ENCODE data around the gene TLR7.
A peak's percentile ranks its signal among the peaks of the same experiment; 100 is the strongest.

The TLR7 gene

GRCh38 chrX:12898073-12898472 lies 31.2 kb downstream of the TLR7 start:
- POLR2A ChIA-PET: no interaction called here
- CTCF ChIA-PET: no interaction called here
- DNase-seq (ENCODE audit: extremely low spot score): no peak
- TF ChIP-seq ARNT (IDR thresholded peaks at IDR 0.05): no peak
- TF ChIP-seq FOXK2 (IDR thresholded peaks at IDR 0.05): no peak
- no peak for TF ChIP-seq FOXM1 (IDR thresholded peaks at IDR 0.05; ENCODE audit: borderline replicate concordance)
- no peak for TF ChIP-seq PKNOX1 (IDR thresholded peaks at IDR 0.05)
- no peak for TF ChIP-seq LEF1 (IDR thresholded peaks at IDR 0.05; ENCODE audit: borderline replicate concordance)
- TF ChIP-seq TARDBP (IDR thresholded peaks at IDR 0.05): no peak
- TF ChIP-seq FOXA1 (IDR thresholded peaks at IDR 0.05): no peak
- no peak for TF ChIP-seq SP1 (IDR thresholded peaks at IDR 0.05)
- no peak for TF ChIP-seq SUZ12 (IDR thresholded peaks at IDR 0.05)
- no peak for TF ChIP-seq HDGF (IDR thresholded peaks at IDR 0.05; ENCODE audit: borderline replicate concordance)
- no peak for TF ChIP-seq NFRKB (IDR thresholded peaks at IDR 0.05)
- no peak for TF ChIP-seq L3MBTL2 (conservative IDR thresholded peaks at IDR 0.05)
- no peak for TF ChIP-seq BHLHE40 (IDR thresholded peaks at IDR 0.05; ENCODE audit: borderline replicate concordance)
- no peak for TF ChIP-seq ZNF384 (IDR thresholded peaks at IDR 0.05)
- no peak for TF ChIP-seq ELF4 (IDR thresholded peaks at IDR 0.05)

- POLR2A ChIA-PET: no interaction called here
- CTCF ChIA-PET: interaction anchor here (1.9 kb wide), 1 partner anchor 85 kb away, joined by 11 read pairs; no protein-coding TSS in a partner anchor
- DNase-seq (ENCODE audit: extremely low spot score): no peak
- TF ChIP-seq HDGF (IDR thresholded peaks at IDR 0.05; ENCODE audit: borderline replicate concordance) (no peak), ZNF384 (IDR thresholded peaks at IDR 0.05) (no peak), FOXM1 (IDR thresholded peaks at IDR 0.05; ENCODE audit: borderline replicate concordance) (no peak), FOXK2 (IDR thresholded peaks at IDR 0.05) (no peak), PKNOX1 (IDR thresholded peaks at IDR 0.05) (no peak), ARNT (IDR thresholded peaks at IDR 0.05) (no peak), BHLHE40 (IDR thresholded peaks at IDR 0.05; ENCODE audit: borderline replicate concordance) (no peak)
These were observed 32.6 kb downstream of the TLR7 start for GRCh38 chrX:12899506-12899905.

- peak; percentile 82 for TF ChIP-seq L3MBTL2 (conservative IDR thresholded peaks at IDR 0.05)
- TF ChIP-seq ARNT (IDR thresholded peaks at IDR 0.05): no peak
- DNase-seq (ENCODE audit: extremely low spot score): peak; percentile 73
- ChIA-PET POLR2A (no interaction called here), CTCF (interaction anchor here (0.8 to 1.9 kb wide), 2 partner anchors 36 to 87 kb away, joined by 3 to 11 read pairs; no protein-coding TSS in a partner anchor)
These were observed 34.6 kb downstream of the TLR7 start for GRCh38 chrX:12901486-12901885.

- TF ChIP-seq NFRKB (IDR thresholded peaks at IDR 0.05) (no peak), SUZ12 (IDR thresholded peaks at IDR 0.05) (no peak), ZNF384 (IDR thresholded peaks at IDR 0.05) (no peak), PKNOX1 (IDR thresholded peaks at IDR 0.05) (no peak), ARNT (IDR thresholded peaks at IDR 0.05) (no peak), BHLHE40 (IDR thresholded peaks at IDR 0.05; ENCODE audit: borderline replicate concordance) (no peak), CTBP1 (IDR thresholded peaks at IDR 0.05; ENCODE audit: borderline replicate concordance) (no peak), SP1 (IDR thresholded peaks at IDR 0.05) (no peak), LEF1 (IDR thresholded peaks at IDR 0.05; ENCODE audit: borderline replicate concordance) (no peak)
- CTCF ChIA-PET: interaction anchor here (0.7 kb wide), 2 partner anchors 524 to 980 kb away, joined by 3 to 4 read pairs; no protein-coding TSS in a partner anchor
- POLR2A ChIA-PET: no interaction called here
- no peak for DNase-seq (ENCODE audit: extremely low spot score)
These were observed 36.8 kb downstream of the TLR7 start for GRCh38 chrX:12903646-12904045.

GRCh38 chrX:12906046-12906761 lies 39.3 kb downstream of the TLR7 start, which contains the start of gene TLR8:
Gene TLR8, plus strand, starts transcription at chrX:12906620. Its CDS starts 87 bp downstream, at chrX:12906707.
- ChIA-PET CTCF (no interaction called here), POLR2A (no interaction called here)
- TF ChIP-seq SUZ12 (IDR thresholded peaks at IDR 0.05) (no peak), CTBP1 (IDR thresholded peaks at IDR 0.05; ENCODE audit: borderline replicate concordance) (no peak), SP1 (IDR thresholded peaks at IDR 0.05) (no peak), NFRKB (IDR thresholded peaks at IDR 0.05) (no peak), BHLHE40 (IDR thresholded peaks at IDR 0.05; ENCODE audit: borderline replicate concordance) (no peak), PKNOX1 (IDR thresholded peaks at IDR 0.05) (no peak), FOXK2 (IDR thresholded peaks at IDR 0.05) (no peak), L3MBTL2 (conservative IDR thresholded peaks at IDR 0.05) (no peak)
- no peak for DNase-seq (ENCODE audit: extremely low spot score)

- CTCF ChIA-PET: no interaction called here
- no peak for DNase-seq (ENCODE audit: extremely low spot score)
- TF ChIP-seq SUZ12 (IDR thresholded peaks at IDR 0.05) (no peak), ELF4 (IDR thresholded peaks at IDR 0.05) (no peak), BHLHE40 (IDR thresholded peaks at IDR 0.05; ENCODE audit: borderline replicate concordance) (no peak), SP1 (IDR thresholded peaks at IDR 0.05) (no peak), LEF1 (IDR thresholded peaks at IDR 0.05; ENCODE audit: borderline replicate concordance) (no peak), FOXA1 (IDR thresholded peaks at IDR 0.05) (no peak), NFRKB (IDR thresholded peaks at IDR 0.05) (no peak), ARNT (IDR thresholded peaks at IDR 0.05) (no peak)
- POLR2A ChIA-PET: no interaction called here
These were observed 43.7 kb downstream of the TLR7 start for GRCh38 chrX:12910423-12911121.
